DMS53 treated with DMSO at 0.1 percent for 48 hours (cell line): ENCODE results near the gene TSPAN3.

Source experiments
- DNase-seq: peaks from one replicate; lab custom pipeline; 2025; ENCODE audit not compliant: unreplicated experiment; lab: John Stamatoyannopoulos, UW

The TSPAN3 gene

GRCh38 chr15:77070495-77071304 is at the start of gene TSPAN3:
TSS of gene TSPAN3 (minus strand) at chr15:77071109. CDS start at chr15:77070954, 155 bp downstream.
- peak; percentile 79 for DNase-seq

GRCh38 chr15:77120576-77120975 is 49.7 kb upstream of the TSPAN3 start:
- DNase-seq, result no peak

GRCh38 chr15:77119446-77119845 is 48.5 kb upstream of the TSPAN3 start:
- DNase-seq, result no peak

GRCh38 chr15:77118882-77119321 is 48.0 kb upstream of the TSPAN3 start:
- peak; percentile 44 for DNase-seq

GRCh38 chr15:77115179-77115578 is 44.3 kb upstream of the TSPAN3 start:
- DNase-seq, result no peak

- DNase-seq, result no peak
Observed at GRCh38 chr15:77112838-77113504, 42.1 kb upstream of the TSPAN3 start.

- no peak for DNase-seq
Observed at GRCh38 chr15:77111789-77112188, 40.9 kb upstream of the TSPAN3 start.

GRCh38 chr15:77107531-77108355 is 36.8 kb upstream of the TSPAN3 start:
- DNase-seq, result peak; percentile 12

- DNase-seq, result no peak
Observed at GRCh38 chr15:77107068-77107467, 36.2 kb upstream of the TSPAN3 start.

GRCh38 chr15:77104155-77104554 is 33.2 kb upstream of the TSPAN3 start:
- no peak for DNase-seq

GRCh38 chr15:77099741-77100463 is 29.0 kb upstream of the TSPAN3 start:
- DNase-seq, result no peak

GRCh38 chr15:77098572-77098971 is 27.7 kb upstream of the TSPAN3 start:
- no peak for DNase-seq

GRCh38 chr15:77097921-77098320 is 27.0 kb upstream of the TSPAN3 start:
- DNase-seq, result no peak

GRCh38 chr15:77097248-77097721 is 26.4 kb upstream of the TSPAN3 start:
- no peak for DNase-seq

- no peak for DNase-seq
Observed at GRCh38 chr15:77096541-77096940, 25.6 kb upstream of the TSPAN3 start.

GRCh38 chr15:77096138-77096537 is 25.2 kb upstream of the TSPAN3 start:
- DNase-seq, result no peak

- DNase-seq, result no peak
Observed at GRCh38 chr15:77094397-77095030, 23.6 kb upstream of the TSPAN3 start.

- DNase-seq, result no peak
Observed at GRCh38 chr15:77093436-77093835, 22.5 kb upstream of the TSPAN3 start.

GRCh38 chr15:77091097-77091496 is 20.2 kb upstream of the TSPAN3 start:
- no peak for DNase-seq

- DNase-seq, result no peak
Observed at GRCh38 chr15:77087213-77087612, 16.3 kb upstream of the TSPAN3 start.
